Right lobe of liver (tissue), 6 donors: Measurements from ENCODE around the gene PTGES3L. TPM values are rescaled to one million over a fixed set of nuclear protein-coding genes. Genes with fewer than 3 reads are reported as not detected.

Experiments
- ATAC-seq, 4 donors: fragments of 200-7000 bp; cut with Tn5 transposase; one replicate each; pipeline ENCODE4 v1.9.1; 2020; ENCODE audit warnings: mild to moderate bottlenecking in 4 of 4, moderate library complexity in 4 of 4
- DNase-seq, 3 donors: peaks; one replicate each; pipeline ENCODE4 v3.0.0-alpha.2; 2020
- H3K27ac ChIP-seq, 3 donors: fragments of 200-600 bp; one replicate each; pipeline ENCODE4 v1.8.0; 2022
- H3K27me3 ChIP-seq, 2 donors: fragments of 200-600 bp; one replicate each; pipeline ENCODE4 v1.8.0; 2022
- H3K36me3 ChIP-seq, 4 donors: fragments of 200-600 bp; sonication (generic) in 1 of 4; one replicate each; pipeline versions ENCODE4 v1.5.1 to v1.8.0; 2017 to 2022; ENCODE audit warnings: control low read depth in 1 of 4
- H3K4me1 ChIP-seq, 4 donors: fragments of 200-600 bp; sonication (generic) in 1 of 4; one replicate each; pipeline versions ENCODE4 v1.5.1 to v1.8.0; 2017 to 2022; ENCODE audit warnings: control low read depth in 1 of 4
- H3K4me3 ChIP-seq, 3 donors: fragments of 200-600 bp; one replicate each; pipeline ENCODE4 v1.8.0; 2022
- H3K9me3 ChIP-seq, 4 donors: fragments of 200-600 bp; sonication (generic) in 1 of 4; one replicate each; pipeline versions ENCODE4 v1.5.1 to v1.8.0; 2017 to 2022; ENCODE audit warnings: control low read depth in 1 of 4
- POLR2A ChIP-seq: fragments of 450-650 bp; IDR thresholded peaks from one replicate; pipeline ENCODE4 v1.6.1; 2017; ENCODE audit warnings: antibody characterized with exemption, mild to moderate bottlenecking
- WGBS: methylation state at CpG from one replicate; pipeline ENCODE4 v1.1.6; 2018; ENCODE audit warnings: low coverage, low lambda C conversion rate; ENCODE audit not compliant: insufficient coverage; ENCODE audit errors: missing lambda C conversion rate; 5-methylcytosine and 5-hydroxymethylcytosine counted together
- intact Hi-C, 2 donors: fragments of 100-400 bp; cut with DNase I; formaldehyde crosslinking; loops; one replicate each; pipeline versions ENCODE4 v1.11.2 to v1.14.1; 2022
- total RNA-seq, 6 experiments: library from RNA; depleted of rRNA in 2 of 6; stranded (reverse); fragments of >200 nt in 2 of 6; fragmentation: NEBNext Ultra II Directional in 3 of 6; extraction: Animal tissue kit (Norgen Biotek cat#: 25700) in 3 of 6; gene quantifications; one replicate each; pipeline versions ENCODE4 v1.1.0 to v1.2.4, GENCODE V29; 2016 to 2023
- TF ChIP-seq, protein P1 (sequence below), 4 donors: fragments of 200-600 bp in 3 of 4; fragments of 450-650 bp in 1 of 4; IDR thresholded peaks; one replicate each; pipeline versions ENCODE4 v1.5.1 to v1.8.0; 2016 to 2022; ENCODE audit warnings: antibody characterized with exemption in 4 of 4, mild to moderate bottlenecking in 2 of 4
- donor health status: DM: no; HTN: yes; CAD: no.
- donor health status: DM: no; HTN: no; CAD: no.
- donor health status: DM: no; HTN: no; CAD: no.
- donor health status: DM: no; HTN: yes; CAD: no.
- donor health status: DM: no; HTN: yes; CAD: no.

PTGES3L gene
- total RNA-seq, 6 experiments from 2014 or later, result not detected

DNA sequence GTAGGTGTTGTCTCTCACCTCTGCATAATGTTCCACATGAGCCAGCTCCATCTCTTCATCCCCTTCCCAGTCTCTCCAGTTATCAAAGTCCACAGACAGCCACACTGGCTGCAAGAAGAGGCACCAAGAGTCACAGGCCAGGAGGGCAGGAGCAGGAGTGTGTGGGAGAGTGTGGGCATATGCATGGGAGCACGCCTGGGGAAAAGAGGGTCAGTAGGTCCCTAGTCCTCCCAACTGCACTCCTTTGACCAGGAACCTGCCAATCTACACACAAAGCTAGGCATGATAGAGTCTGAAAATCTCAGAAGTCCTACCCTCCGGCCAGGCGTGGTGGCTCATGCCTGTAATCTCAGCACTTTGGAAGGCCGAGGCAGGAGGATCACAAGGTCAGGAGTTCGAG lies 8.3 kb downstream of the PTGES3L start:
- Histone ChIP-seq H3K27me3 (no peaks in the 10 kb centered on the region), H3K4me1 (no peaks in the 10 kb centered on the region), H3K9me3 (no peaks in the 10 kb centered on the region), H3K4me3 (no peak overlapping the region), H3K36me3 (no peaks in the 10 kb centered on the region), H3K27ac (no peak overlapping the region)
- ATAC-seq, result no peak
- intact Hi-C loops, result no loop called here
- WGBS, result 76% methylated on average over 4 of the region's 5 CpGs
- TF ChIP-seq, protein P1, sequence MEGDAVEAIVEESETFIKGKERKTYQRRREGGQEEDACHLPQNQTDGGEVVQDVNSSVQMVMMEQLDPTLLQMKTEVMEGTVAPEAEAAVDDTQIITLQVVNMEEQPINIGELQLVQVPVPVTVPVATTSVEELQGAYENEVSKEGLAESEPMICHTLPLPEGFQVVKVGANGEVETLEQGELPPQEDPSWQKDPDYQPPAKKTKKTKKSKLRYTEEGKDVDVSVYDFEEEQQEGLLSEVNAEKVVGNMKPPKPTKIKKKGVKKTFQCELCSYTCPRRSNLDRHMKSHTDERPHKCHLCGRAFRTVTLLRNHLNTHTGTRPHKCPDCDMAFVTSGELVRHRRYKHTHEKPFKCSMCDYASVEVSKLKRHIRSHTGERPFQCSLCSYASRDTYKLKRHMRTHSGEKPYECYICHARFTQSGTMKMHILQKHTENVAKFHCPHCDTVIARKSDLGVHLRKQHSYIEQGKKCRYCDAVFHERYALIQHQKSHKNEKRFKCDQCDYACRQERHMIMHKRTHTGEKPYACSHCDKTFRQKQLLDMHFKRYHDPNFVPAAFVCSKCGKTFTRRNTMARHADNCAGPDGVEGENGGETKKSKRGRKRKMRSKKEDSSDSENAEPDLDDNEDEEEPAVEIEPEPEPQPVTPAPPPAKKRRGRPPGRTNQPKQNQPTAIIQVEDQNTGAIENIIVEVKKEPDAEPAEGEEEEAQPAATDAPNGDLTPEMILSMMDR (IDR thresholded peaks at IDR 0.05), result no peak
- TF ChIP-seq POLR2A, result no peak
- DNase-seq, result no peak

DNA sequence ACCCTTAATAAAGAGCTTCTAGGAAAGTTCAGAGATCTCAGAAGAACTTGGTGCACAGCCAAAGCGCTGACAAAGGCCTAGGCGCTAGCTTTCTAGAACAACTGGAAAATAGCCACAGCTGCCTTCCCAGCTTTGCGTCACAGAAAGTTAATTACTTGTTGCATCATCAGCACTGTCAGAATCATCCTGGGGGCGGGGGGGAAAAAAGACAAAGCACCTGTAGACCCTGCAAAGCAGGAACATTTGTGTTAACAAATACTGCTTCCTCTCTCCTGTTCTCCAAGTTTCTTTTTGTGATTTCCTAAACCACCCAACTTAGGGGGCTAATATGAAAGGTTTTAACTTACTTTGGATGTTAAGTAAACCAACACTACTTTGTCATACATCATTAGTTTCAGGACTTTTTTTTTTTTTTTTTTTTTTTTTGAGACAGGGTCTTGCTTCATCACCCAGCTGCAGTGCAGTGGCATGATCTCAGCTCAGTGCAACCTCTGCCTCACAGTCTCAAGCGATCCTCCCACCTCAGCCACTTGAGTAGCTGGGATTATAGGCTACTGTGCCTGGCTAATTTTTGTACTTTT lies 10.8 kb downstream of the PTGES3L start:
- DNase-seq (no peak), ATAC-seq (no peak)
- TF ChIP-seq, protein P1 (IDR thresholded peaks at IDR 0.05), result no peak
- TF ChIP-seq POLR2A, result no peak
- Histone ChIP-seq H3K27me3 (no peaks in the 10 kb centered on the region), H3K36me3 (no peaks in the 10 kb centered on the region), H3K9me3 (no peaks in the 10 kb centered on the region), H3K4me3 (no peak overlapping the region), H3K27ac (no peak overlapping the region), H3K4me1 (no peaks in the 10 kb centered on the region)
- intact Hi-C loops, result no loop called here
- 44% methylated on average over 3 of the region's 5 CpGs for WGBS

DNA sequence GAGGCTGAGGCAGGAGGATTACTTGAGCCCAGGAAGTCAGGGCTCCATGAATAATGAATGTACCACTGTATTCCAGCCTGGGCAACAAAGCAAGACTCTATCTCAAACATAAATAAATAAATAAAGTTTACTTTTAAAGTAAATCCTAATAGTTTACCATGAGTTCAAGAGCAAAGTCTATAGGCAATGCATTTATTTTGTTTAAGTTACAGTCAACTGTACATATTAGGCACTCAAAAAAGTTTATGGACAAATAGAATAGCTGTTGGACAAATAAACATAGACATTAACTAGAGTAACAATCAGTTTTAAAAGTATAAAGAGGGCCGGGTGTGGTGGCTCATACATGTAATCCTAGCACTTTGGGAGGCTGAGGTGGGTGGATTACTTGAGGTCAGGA lies 12.0 kb downstream of the PTGES3L start:
- ATAC-seq (no peak), DNase-seq (no peak)
- Histone ChIP-seq H3K4me3 (no peak overlapping the region), H3K9me3 (no peaks in the 10 kb centered on the region), H3K36me3 (no peaks in the 10 kb centered on the region), H3K4me1 (peaks cover 0 to 5% (median 2%) of the 10 kb centered on the region in 4 donors), H3K27me3 (no peaks in the 10 kb centered on the region), H3K27ac (no peak overlapping the region)
- TF ChIP-seq POLR2A, result no peak
- TF ChIP-seq, protein P1 (IDR thresholded peaks at IDR 0.05), result no peak
- intact Hi-C loops, result no loop called here
- WGBS, result 89% methylated on average over 1 of the region's 1 CpG

DNA sequence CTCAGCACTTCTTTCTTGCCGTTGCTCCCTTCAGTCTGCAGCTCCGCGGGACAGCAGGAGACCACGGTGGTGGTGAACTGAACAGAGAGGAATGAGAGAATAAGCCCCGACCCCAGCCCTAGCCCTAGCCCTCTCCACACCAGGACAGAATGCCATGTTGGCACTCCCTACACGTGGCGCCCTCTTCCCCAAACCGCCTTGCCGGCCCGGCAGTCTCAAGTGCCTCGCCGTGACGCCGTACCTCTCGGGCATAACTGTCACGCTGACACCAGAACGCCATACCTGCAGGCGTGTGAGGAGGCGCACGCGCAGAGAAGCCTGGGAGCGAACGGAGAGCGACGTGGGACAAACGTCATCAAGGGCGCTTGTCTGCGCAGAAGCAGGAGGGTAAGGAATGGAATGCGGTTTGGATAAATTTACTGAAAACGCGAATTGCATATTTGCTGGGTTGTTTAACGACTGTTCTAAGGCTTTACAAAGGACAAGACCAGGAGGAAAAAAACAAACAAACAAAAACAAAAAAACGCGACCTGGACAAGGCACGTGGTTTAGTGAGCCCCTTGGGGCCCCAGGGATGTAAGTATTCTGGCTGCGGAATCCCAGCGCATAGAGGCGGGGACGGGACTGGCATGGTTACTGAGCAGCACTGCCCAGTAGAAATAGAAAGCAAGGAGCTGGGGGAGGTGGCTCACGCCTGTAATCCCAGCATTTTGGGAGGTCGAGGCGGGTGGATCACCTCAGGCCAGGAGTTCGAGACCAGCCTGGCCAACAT lies 15.5 kb downstream of the PTGES3L start, which contains the start of gene AARSD1:
TSS of gene AARSD1 (minus strand) at position 294 of the 772 bp plus-strand sequence. CDS start at position 280, 14 bp downstream.
- DNase-seq (peak; percentile 91 to 93 (median 93)), ATAC-seq (peak; percentile 96 to 99 (median 99))
- TF ChIP-seq POLR2A, result peak; percentile 43
- TF ChIP-seq, protein P1 (IDR thresholded peaks at IDR 0.05), result no peak
- 1% methylated on average over 32 of the region's 43 CpGs for WGBS
- intact Hi-C loops, result no loop called here
- Histone ChIP-seq H3K4me1 (peaks cover 0 to 5% (median 2%) of the 10 kb centered on the region in 4 donors), H3K4me3 (peak within 1 kb of the TSS; percentile 59 to 83 (median 70)), H3K36me3 (peaks cover 1 to 26% (median 13%) of the 10 kb centered on the region in 4 donors), H3K27ac (peak within 1 kb of the TSS; percentile 56 to 66 (median 63)), H3K9me3 (no peaks in the 10 kb centered on the region), H3K27me3 (no peaks in the 10 kb centered on the region)
